Left ventricle myocardium inferior (tissue), 1 donor: ENCODE results near the gene DEAF1. TPM values are rescaled to one million over a fixed set of nuclear protein-coding genes. Genes with fewer than 3 reads are reported as not detected.
"Not testable (repeated sequence)": the region's sequence is repeated elsewhere in the genome, so short reads cannot be mapped to it uniquely, and the experiment has no call there.

Experiments used
- DNase-seq: peaks from one replicate; pipeline ENCODE4 v3.0.0-alpha.2; 2020
- H3K27ac ChIP-seq: fragments of 200-600 bp; replicated peaks from 2 replicates; pipeline ENCODE4 v1.8.0; 2021
- H3K27me3 ChIP-seq: fragments of 200-600 bp; 2 replicates; pipeline ENCODE4 v1.8.0; 2021; ENCODE audit warnings: low read depth
- H3K36me3 ChIP-seq: fragments of 200-600 bp; 2 replicates; pipeline ENCODE4 v1.8.0; 2021
- H3K4me1 ChIP-seq: fragments of 200-600 bp; 2 replicates; pipeline ENCODE4 v1.8.0; 2021
- H3K4me3 ChIP-seq: fragments of 200-600 bp; 2 replicates; pipeline ENCODE4 v1.8.0; 2021; ENCODE audit warnings: mild to moderate bottlenecking, moderate library complexity
- H3K9me3 ChIP-seq: fragments of 200-600 bp; replicated peaks from 2 replicates; pipeline ENCODE4 v1.8.0; 2021
- CTCF ChIP-seq: fragments of 200-600 bp; IDR thresholded peaks from 2 replicates; pipeline ENCODE4 v1.8.0; 2021; ENCODE audit warnings: antibody characterized with exemption, mild to moderate bottlenecking, borderline replicate concordance
- intact Hi-C: fragments of 100-400 bp; cut with micrococcal nuclease; formaldehyde crosslinking; loops from one replicate; pipeline ENCODE4 v1.11.0; 2022
- total RNA-seq: library from RNA; stranded (reverse); fragmentation: NEBNext Ultra II Directional; extraction: Animal tissue kit (Norgen Biotek cat#: 25700); gene quantifications from one replicate; pipeline ENCODE4 v1.2.1, GENCODE V29; 2021
- donor health status: DM: no; HTN: yes; CAD: no; lungs with severe emphysema.

Gene DEAF1
- total RNA-seq, 1 donor from 2014 or later = 18.1 TPM

- Histone ChIP-seq H3K4me3 (no peak overlapping the region), H3K27me3 (no peaks in the 10 kb centered on the region), H3K9me3 (no peaks in the 10 kb centered on the region), H3K27ac (no peak overlapping the region), H3K4me1 (peaks cover 51% of the 10 kb centered on the region), H3K36me3 (peaks cover 27% of the 10 kb centered on the region)
- DNase-seq = no peak
- TF ChIP-seq CTCF = no peak
- intact Hi-C loops = no loop called here
These were observed 3.1 kb downstream of the DEAF1 start for GRCh38 chr11:691710-692590.

GRCh38 chr11:690738-691633 lies 4.0 kb downstream of the DEAF1 start:
- no peaks in the 10 kb centered on the region for H3K27me3 ChIP-seq
- intact Hi-C loops = no loop called here
- H3K36me3 ChIP-seq = peaks cover 36% of the 10 kb centered on the region
- TF ChIP-seq CTCF = no peak
- H3K27ac ChIP-seq = no peak overlapping the region
- peaks cover 41% of the 10 kb centered on the region for H3K4me1 ChIP-seq
- H3K9me3 ChIP-seq = no peaks in the 10 kb centered on the region
- DNase-seq = no peak
- H3K4me3 ChIP-seq = no peak overlapping the region

- H3K4me3 ChIP-seq, intact Hi-C loops, H3K27ac ChIP-seq, H3K27me3 ChIP-seq, DNase-seq, H3K9me3 ChIP-seq: not testable (repeated sequence)
- Histone ChIP-seq H3K36me3 (peaks cover 44% of the 10 kb centered on the region), H3K4me1 (peaks cover 38% of the 10 kb centered on the region)
These were observed 4.8 kb downstream of the DEAF1 start for GRCh38 chr11:690244-690643.

GRCh38 chr11:689625-690024 lies 5.4 kb downstream of the DEAF1 start:
- Histone ChIP-seq H3K4me1 (peaks cover 37% of the 10 kb centered on the region), H3K4me3 (no peak overlapping the region), H3K36me3 (peaks cover 50% of the 10 kb centered on the region), H3K9me3 (no peaks in the 10 kb centered on the region), H3K27me3 (no peaks in the 10 kb centered on the region), H3K27ac (no peak overlapping the region)
- no peak for DNase-seq
- no peak for TF ChIP-seq CTCF
- intact Hi-C loops = no loop called here

- H3K4me1 ChIP-seq = peaks cover 28% of the 10 kb centered on the region
- no peaks in the 10 kb centered on the region for H3K9me3 ChIP-seq
- intact Hi-C loops = no loop called here
- no peaks in the 10 kb centered on the region for H3K27me3 ChIP-seq
- TF ChIP-seq CTCF = no peak
- H3K27ac ChIP-seq = no peak overlapping the region
- no peak overlapping the region for H3K4me3 ChIP-seq
- DNase-seq = no peak
- H3K36me3 ChIP-seq = peaks cover 59% of the 10 kb centered on the region
These were observed 6.3 kb downstream of the DEAF1 start for GRCh38 chr11:688681-689080.

GRCh38 chr11:687751-688150 lies 7.3 kb downstream of the DEAF1 start:
- TF ChIP-seq CTCF = no peak
- Histone ChIP-seq H3K27ac (no peak overlapping the region), H3K4me1 (peaks cover 19% of the 10 kb centered on the region), H3K4me3 (no peak overlapping the region), H3K9me3 (no peaks in the 10 kb centered on the region), H3K27me3 (no peaks in the 10 kb centered on the region), H3K36me3 (peaks cover 69% of the 10 kb centered on the region)
- no peak for DNase-seq
- intact Hi-C loops = no loop called here
